Measurements from ENCODE around the gene CCDC86. TPM values are rescaled to one million over a fixed set of nuclear protein-coding genes. Genes with fewer than 3 reads are reported as not detected.
A peak's percentile ranks its signal among the peaks of the same experiment; 100 is the strongest.

Gene CCDC86
- total and polyA plus RNA-seq, 9 of the 15 experiments (the other 6 are each of a cell fraction or from before 2014, with no cell fraction given): 4.6 to 102 (median 25.2) TPM

DNA sequence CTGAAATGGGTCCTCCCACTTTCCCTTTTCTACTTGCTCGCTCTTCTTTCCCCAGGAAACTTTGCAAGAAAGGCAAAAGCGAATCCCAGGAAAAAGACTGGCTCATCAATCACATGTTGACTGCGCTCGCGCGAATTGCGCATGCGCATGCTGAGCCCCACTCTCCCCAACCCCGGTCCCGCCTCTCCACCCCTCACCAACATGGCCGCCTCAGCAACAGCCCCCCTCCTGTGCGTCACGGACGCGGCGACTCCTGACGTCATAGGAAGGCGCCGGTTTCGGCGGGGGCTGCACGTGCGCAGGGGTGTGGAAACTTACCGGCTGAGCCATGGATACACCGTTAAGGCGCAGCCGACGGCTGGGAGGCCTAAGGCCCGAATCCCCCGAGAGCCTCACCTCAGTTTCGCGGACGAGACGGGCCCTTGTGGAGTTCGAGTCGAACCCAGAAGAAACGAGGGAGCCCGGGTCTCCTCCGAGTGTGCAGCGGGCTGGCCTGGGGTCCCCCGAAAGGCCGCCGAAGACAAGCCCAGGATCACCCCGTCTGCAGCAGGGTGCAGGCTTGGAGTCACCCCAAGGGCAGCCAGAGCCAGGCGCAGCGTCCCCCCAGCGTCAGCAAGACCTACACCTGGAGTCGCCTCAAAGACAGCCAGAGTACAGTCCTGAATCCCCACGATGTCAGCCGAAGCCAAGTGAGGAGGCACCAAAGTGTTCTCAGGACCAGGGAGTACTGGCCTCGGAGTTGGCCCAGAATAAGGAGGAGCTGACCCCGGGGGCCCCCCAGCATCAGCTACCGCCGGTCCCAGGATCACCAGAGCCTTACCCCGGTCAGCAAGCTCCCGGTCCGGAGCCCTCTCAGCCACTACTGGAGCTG lies at the start of gene CCDC86 (continued):
- no peak for TF ChIP-seq ZNF707 (CRISPR knock-in tag; conservative IDR thresholded peaks at IDR 0.05)
- TF ChIP-seq ZNF431 (CRISPR knock-in tag; IDR thresholded peaks at IDR 0.05): 0 out of 2 replicates have a peak, but pooled peaks have one; percentile 12
- no peak for TF ChIP-seq POLR3A (IDR thresholded peaks at IDR 0.05; ENCODE audit: borderline replicate concordance, extremely low read depth, insufficient read depth, insufficient read length)
- peak; percentile 33; the same call in 1 of the 2 replicates for TF ChIP-seq RAD51 (IDR thresholded peaks at IDR 0.05; ENCODE audit: borderline replicate concordance, low read depth)
- TF ChIP-seq HLTF (IDR thresholded peaks at IDR 0.05): no peak
- no peak for TF ChIP-seq MTA2 (IDR thresholded peaks at IDR 0.05; ENCODE audit: low read depth)
- peak; percentile 49; the same call in 1 of the 2 replicates for TF ChIP-seq ESRRA (IDR thresholded peaks at IDR 0.05; ENCODE audit: borderline replicate concordance, low read depth)
- no peak for TF ChIP-seq NFYB (IDR thresholded peaks at IDR 0.05; ENCODE audit: extremely low read depth, insufficient read length)
- TF ChIP-seq ZBTB17 (CRISPR knock-in tag; IDR thresholded peaks at IDR 0.05): no peak
- no peak for TF ChIP-seq FOXA1 (IDR thresholded peaks at IDR 0.05; ENCODE audit: borderline replicate concordance)
- peak; percentile 51; the same call in 1 of the 2 replicates for TF ChIP-seq E2F3 (CRISPR knock-in tag; IDR thresholded peaks at IDR 0.05)
- TF ChIP-seq PRDM10 (IDR thresholded peaks at IDR 0.05; ENCODE audit: partially characterized antibody): no peak
- TF ChIP-seq, protein P1, sequence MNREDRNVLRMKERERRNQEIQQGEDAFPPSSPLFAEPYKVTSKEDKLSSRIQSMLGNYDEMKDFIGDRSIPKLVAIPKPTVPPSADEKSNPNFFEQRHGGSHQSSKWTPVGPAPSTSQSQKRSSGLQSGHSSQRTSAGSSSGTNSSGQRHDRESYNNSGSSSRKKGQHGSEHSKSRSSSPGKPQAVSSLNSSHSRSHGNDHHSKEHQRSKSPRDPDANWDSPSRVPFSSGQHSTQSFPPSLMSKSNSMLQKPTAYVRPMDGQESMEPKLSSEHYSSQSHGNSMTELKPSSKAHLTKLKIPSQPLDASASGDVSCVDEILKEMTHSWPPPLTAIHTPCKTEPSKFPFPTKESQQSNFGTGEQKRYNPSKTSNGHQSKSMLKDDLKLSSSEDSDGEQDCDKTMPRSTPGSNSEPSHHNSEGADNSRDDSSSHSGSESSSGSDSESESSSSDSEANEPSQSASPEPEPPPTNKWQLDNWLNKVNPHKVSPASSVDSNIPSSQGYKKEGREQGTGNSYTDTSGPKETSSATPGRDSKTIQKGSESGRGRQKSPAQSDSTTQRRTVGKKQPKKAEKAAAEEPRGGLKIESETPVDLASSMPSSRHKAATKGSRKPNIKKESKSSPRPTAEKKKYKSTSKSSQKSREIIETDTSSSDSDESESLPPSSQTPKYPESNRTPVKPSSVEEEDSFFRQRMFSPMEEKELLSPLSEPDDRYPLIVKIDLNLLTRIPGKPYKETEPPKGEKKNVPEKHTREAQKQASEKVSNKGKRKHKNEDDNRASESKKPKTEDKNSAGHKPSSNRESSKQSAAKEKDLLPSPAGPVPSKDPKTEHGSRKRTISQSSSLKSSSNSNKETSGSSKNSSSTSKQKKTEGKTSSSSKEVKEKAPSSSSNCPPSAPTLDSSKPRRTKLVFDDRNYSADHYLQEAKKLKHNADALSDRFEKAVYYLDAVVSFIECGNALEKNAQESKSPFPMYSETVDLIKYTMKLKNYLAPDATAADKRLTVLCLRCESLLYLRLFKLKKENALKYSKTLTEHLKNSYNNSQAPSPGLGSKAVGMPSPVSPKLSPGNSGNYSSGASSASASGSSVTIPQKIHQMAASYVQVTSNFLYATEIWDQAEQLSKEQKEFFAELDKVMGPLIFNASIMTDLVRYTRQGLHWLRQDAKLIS (CRISPR knock-in tag; IDR thresholded peaks at IDR 0.05): no peak
- TF ChIP-seq, protein P2, sequence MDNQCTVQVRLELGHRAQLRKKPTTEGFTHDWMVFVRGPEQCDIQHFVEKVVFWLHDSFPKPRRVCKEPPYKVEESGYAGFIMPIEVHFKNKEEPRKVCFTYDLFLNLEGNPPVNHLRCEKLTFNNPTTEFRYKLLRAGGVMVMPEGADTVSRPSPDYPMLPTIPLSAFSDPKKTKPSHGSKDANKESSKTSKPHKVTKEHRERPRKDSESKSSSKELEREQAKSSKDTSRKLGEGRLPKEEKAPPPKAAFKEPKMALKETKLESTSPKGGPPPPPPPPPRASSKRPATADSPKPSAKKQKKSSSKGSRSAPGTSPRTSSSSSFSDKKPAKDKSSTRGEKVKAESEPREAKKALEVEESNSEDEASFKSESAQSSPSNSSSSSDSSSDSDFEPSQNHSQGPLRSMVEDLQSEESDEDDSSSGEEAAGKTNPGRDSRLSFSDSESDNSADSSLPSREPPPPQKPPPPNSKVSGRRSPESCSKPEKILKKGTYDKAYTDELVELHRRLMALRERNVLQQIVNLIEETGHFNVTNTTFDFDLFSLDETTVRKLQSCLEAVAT (IDR thresholded peaks at IDR 0.05): peak in 1 of 2 experiments; percentile 87; a peak in 2 of 4 replicates
- peak; percentile 75 for TF ChIP-seq POLR2G (IDR thresholded peaks at IDR 0.05; ENCODE audit: low read depth, low read length)
- peak; percentile 58 for TF ChIP-seq POLR2B (IDR thresholded peaks at IDR 0.05; ENCODE audit: low read depth, partially characterized antibody)
- peak; percentile 86 for TF ChIP-seq SP1 (CRISPR knock-in tag; IDR thresholded peaks at IDR 0.05)
- no peak for TF ChIP-seq ZNF75A (CRISPR knock-in tag; IDR thresholded peaks at IDR 0.05)
- no peak for TF ChIP-seq ZNF445 (CRISPR knock-in tag; IDR thresholded peaks at IDR 0.05; ENCODE audit: low read depth)
